Measurements from ENCODE around the gene RPTOR. TPM values are rescaled to one million over a fixed set of nuclear protein-coding genes. Genes with fewer than 3 reads are reported as not detected.
A peak's percentile ranks its signal among the peaks of the same experiment; 100 is the strongest.

Gene RPTOR
- total RNA-seq, 4 donors from 2014 or later = 19.0 to 48.3 (median 27.3) TPM

GRCh38 chr17:80774146-80774545 lies 229.5 kb downstream of the RPTOR start:
- TF ChIP-seq CTCF (IDR thresholded peaks at IDR 0.05) (no peak), POLR2A (IDR thresholded peaks at IDR 0.05) (no peak)
- Histone ChIP-seq H3K9me3 (no peaks in the 10 kb centered on the region), H3K27me3 (no peaks in the 10 kb centered on the region), H3K27ac (peak overlapping the region in 1 of 2 donors; percentile 65), H3K4me3 (no peak overlapping the region), H3K36me3 (no peaks in the 10 kb centered on the region), H3K4me1 (peaks cover 0 to 5% of the 10 kb centered on the region in 2 donors)
- no peak for DNase-seq
- intact Hi-C loops (cut with DNase I; ENCODE audit: low total_unique reads) = no loop called here

DNA sequence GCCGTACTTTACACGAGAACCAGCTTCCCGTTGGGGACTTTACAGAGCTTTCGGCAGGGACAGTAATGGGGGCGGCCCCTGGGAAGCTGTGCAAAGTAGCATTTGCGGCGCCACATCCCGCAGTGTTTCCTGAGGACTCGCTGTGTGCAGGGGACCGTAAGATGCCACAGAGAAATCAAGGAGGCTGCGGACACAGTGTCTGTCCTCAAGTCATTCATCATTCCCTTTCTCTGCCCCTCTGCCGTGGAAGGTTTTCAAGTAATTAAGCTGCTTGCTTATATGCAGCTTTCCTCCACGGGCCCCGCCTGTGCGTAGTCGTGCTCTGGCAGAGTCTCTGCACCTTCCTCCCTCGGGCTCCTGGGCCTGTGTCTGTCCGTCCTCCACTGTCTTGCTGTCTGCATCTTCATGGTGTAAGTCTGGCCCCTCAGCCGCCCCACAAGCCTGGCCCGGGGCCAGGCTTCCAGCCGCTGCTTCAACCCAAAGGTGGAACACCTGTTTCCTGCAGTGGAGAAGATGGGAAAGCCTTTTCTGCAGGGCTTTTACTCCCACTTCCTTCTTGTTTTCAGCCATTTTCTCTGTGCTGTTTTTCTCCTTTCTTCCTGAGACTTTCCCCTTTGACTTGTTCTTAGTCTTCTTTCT lies 230.1 kb downstream of the RPTOR start:
- Histone ChIP-seq H3K9me3 (no peaks in the 10 kb centered on the region), H3K4me1 (peaks cover 0 to 5% of the 10 kb centered on the region in 2 donors), H3K36me3 (no peaks in the 10 kb centered on the region), H3K4me3 (no peak overlapping the region), H3K27me3 (no peaks in the 10 kb centered on the region), H3K27ac (no peak overlapping the region)
- intact Hi-C loops (cut with DNase I; ENCODE audit: low total_unique reads) = no loop called here
- no peak for DNase-seq
- no peak for TF ChIP-seq POLR2A (IDR thresholded peaks at IDR 0.05)
- TF ChIP-seq CTCF (IDR thresholded peaks at IDR 0.05) = no peak

GRCh38 chr17:80775863-80776262 lies 231.2 kb downstream of the RPTOR start:
- Histone ChIP-seq H3K27ac (no peak overlapping the region), H3K4me3 (no peak overlapping the region), H3K36me3 (no peaks in the 10 kb centered on the region), H3K4me1 (peaks cover 0 to 5% of the 10 kb centered on the region in 2 donors), H3K9me3 (no peaks in the 10 kb centered on the region), H3K27me3 (no peaks in the 10 kb centered on the region)
- intact Hi-C loops (cut with DNase I; ENCODE audit: low total_unique reads) = no loop called here
- no peak for DNase-seq
- no peak for TF ChIP-seq POLR2A (IDR thresholded peaks at IDR 0.05)
- TF ChIP-seq CTCF (IDR thresholded peaks at IDR 0.05) = no peak

DNA sequence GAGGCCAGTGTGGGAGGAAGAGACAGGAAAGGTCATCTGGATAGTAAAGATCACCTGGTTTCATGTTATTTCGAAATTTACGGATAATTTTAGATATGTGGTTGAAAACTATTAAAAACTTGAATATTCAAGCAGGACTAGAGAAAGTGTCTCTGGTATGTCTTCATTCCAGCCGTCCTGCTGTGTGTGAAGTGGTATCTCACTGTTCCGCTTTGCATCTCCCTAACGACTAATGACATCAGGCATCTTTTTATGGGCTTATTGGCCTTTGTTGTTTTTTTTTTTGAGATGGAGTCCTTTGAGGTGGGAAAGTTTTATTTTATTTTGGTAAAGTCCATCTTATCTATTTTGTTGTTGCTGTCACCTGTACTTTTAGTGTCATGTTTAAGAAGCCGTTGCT lies 232.6 kb downstream of the RPTOR start:
- Histone ChIP-seq H3K9me3 (no peaks in the 10 kb centered on the region), H3K27me3 (no peaks in the 10 kb centered on the region), H3K27ac (no peak overlapping the region), H3K36me3 (no peaks in the 10 kb centered on the region), H3K4me1 (peaks cover 0 to 5% of the 10 kb centered on the region in 2 donors), H3K4me3 (no peak overlapping the region)
- TF ChIP-seq POLR2A (IDR thresholded peaks at IDR 0.05) (no peak), CTCF (IDR thresholded peaks at IDR 0.05) (no peak)
- no peak for DNase-seq
- intact Hi-C loops (cut with DNase I; ENCODE audit: low total_unique reads) = no loop called here

DNA sequence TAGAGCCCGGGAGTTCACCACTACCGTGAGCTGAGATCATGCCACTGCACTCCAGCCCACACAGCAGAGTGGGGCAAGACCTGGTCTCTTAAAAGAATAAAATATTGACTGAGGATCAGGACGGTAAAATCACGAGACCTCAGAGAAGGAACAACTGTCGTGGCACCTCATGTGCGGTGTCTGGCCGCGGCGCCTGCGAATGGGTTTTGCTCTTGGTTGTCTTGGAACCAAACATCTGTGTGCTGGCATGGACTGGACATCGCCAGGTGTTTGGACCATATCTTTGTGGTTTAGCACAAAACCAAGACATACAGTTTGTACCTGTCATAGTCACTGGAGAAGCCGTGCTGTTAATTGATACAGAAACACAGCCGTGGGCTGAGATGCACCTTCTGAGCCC lies 234.1 kb downstream of the RPTOR start:
- peaks cover 0 to 5% of the 10 kb centered on the region in 2 donors for H3K4me1 ChIP-seq
- no peak for TF ChIP-seq POLR2A (IDR thresholded peaks at IDR 0.05)
- no peak for TF ChIP-seq CTCF (IDR thresholded peaks at IDR 0.05)
- no peaks in the 10 kb centered on the region for H3K9me3 ChIP-seq
- H3K27me3 ChIP-seq = no peaks in the 10 kb centered on the region
- no peaks in the 10 kb centered on the region for H3K36me3 ChIP-seq
- H3K27ac ChIP-seq = no peak overlapping the region
- no peak overlapping the region for H3K4me3 ChIP-seq
- DNase-seq = no peak
- intact Hi-C loops (cut with DNase I; ENCODE audit: low total_unique reads) = no loop called here
